Neural progenitor cell (in vitro differentiated cells): ENCODE measurements around the gene HRC.

Experiments
- CTCF ChIP-seq: fragments of 200-600 bp; sonication (generic); IDR thresholded peaks from 2 replicates; pipeline ENCODE4 v1.5.1; 2017; ENCODE audit warnings: antibody characterized with exemption, mild to moderate bottlenecking
- EZH2 ChIP-seq: fragments of 200-600 bp; sonication (generic); IDR thresholded peaks from 2 replicates; pipeline ENCODE4 v1.6.1; 2017; ENCODE audit warnings: antibody characterized with exemption, mild to moderate bottlenecking, moderate library complexity
- EZH2phosphoT487 ChIP-seq: fragments of 200-600 bp; sonication (generic); IDR thresholded peaks from 2 replicates; pipeline ENCODE4 v1.6.1; 2017; ENCODE audit warnings: antibody characterized with exemption

- no peak for TF ChIP-seq CTCF
- TF ChIP-seq EZH2 = no peak
- TF ChIP-seq EZH2phosphoT487 = no peak
Observed at GRCh38 chr19:49148044-49148682, 7.0 kb downstream of the HRC start.
